GM21381 (cell line): ENCODE results near the gene GLB1L3.

Experiments
- ATAC-seq: cut with Tn5 transposase; IDR thresholded peaks from one replicate; pipeline ENCODE4 v1.9.1; 2021; ENCODE audit warnings: mild to moderate bottlenecking, moderate library complexity; ENCODE audit not compliant: unreplicated experiment

The GLB1L3 gene

GRCh38 chr11:134358856-134359490, 82.8 kb downstream of the GLB1L3 start:
- ATAC-seq: no peak

- no peak for ATAC-seq
These were observed 83.5 kb downstream of the GLB1L3 start for GRCh38 chr11:134359646-134360045.

- ATAC-seq: peak; percentile 86
These were observed 84.1 kb downstream of the GLB1L3 start for GRCh38 chr11:134360050-134360835.

GRCh38 chr11:134361661-134362060, 85.5 kb downstream of the GLB1L3 start:
- no peak for ATAC-seq

- ATAC-seq: no peak
These were observed 86.2 kb downstream of the GLB1L3 start for GRCh38 chr11:134362192-134362901.

GRCh38 chr11:134363161-134363560, 87.0 kb downstream of the GLB1L3 start:
- ATAC-seq: no peak

- no peak for ATAC-seq
These were observed 87.4 kb downstream of the GLB1L3 start for GRCh38 chr11:134363592-134363991.

- ATAC-seq: no peak
These were observed 88.1 kb downstream of the GLB1L3 start for GRCh38 chr11:134364261-134364660.

GRCh38 chr11:134365011-134365925, 89.1 kb downstream of the GLB1L3 start:
- ATAC-seq: no peak

GRCh38 chr11:134366254-134366653, 90.1 kb downstream of the GLB1L3 start:
- no peak for ATAC-seq

GRCh38 chr11:134367781-134368180, 91.6 kb downstream of the GLB1L3 start:
- ATAC-seq: no peak
